EL (cell line): Measurements from ENCODE around the gene DIP2C.

Experiments
- DNase-seq: peaks from one replicate; pipeline ENCODE4 v3.0.0-alpha.2; 2016

The DIP2C gene

DNA sequence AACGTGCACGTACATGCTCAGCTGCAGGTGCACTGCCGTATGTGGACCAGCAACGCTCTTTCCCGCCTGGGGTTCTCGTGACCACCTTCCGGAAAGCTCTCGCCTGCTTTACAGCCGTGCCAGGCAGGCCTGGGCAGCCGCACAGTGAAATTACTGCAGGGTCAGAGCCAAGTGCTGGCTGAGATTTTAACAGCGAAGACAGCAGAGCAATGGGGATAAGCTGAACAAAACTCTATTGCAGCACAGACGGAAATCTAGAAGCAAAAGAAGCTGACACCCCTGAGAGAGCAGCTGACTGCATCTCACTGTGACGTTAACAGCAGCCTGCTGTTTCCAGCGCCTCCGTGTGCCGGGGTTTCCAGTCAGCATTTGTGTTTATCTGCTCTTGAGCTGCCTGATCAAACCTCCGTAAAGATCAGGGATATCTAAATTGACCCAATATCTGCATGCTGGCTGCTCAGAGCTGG is 179.0 kb downstream of the DIP2C start:
- DNase-seq, result no peak

DNA sequence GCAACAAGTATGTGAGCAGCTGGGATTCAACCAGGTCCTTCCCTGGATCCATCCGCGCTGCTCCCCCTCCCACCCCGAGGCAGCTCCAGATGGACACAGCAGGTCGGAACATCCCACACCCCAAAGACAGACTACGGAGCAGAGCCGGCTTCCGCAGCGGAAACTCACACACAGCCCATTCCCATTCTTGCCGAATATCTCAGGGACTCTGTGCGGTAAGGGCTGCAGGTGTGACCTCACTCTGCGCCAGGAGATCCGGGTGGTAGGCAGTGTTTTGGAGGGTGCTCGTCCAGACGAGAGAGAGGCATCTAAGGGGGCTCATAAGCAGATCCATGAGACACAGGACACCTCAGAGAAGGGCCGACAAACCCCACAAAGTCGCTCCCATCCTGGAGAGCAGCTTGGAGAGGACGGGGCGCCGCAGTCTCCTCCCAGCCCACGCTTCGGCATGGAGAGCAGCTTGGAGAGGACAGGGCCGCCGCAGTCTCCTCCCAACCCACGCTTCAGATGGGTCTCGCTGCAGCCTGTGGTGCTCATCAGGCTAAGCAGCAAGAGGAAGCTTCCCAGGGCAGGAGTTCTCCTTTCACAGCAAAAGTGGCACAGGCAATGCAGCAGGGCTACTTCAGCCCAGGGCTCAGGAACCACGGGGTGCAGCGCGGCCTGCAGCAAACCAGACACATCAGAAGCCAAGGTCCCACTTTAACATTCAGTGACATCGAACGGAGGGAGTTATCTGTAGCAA is 179.9 kb downstream of the DIP2C start:
- no peak for DNase-seq

DNA sequence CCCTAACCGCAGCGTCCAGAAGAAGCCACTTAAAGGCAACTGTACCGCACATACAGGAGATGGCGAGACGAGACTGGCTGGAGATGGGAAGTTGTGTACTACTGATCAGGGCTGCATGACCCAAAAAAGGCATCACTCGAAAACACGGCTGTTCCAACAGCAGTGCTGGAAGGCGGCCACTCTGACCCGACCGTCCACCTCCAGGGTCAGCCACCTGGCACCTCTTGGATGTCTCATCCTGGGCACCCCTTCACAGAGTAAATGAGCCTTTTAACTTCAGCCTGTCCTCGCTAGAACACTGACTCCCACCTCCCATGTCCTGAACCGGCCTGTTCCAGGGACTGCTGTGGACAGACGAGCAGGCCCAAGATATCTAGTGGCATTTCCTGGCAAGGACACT is 180.7 kb downstream of the DIP2C start:
- DNase-seq, result no peak

DNA sequence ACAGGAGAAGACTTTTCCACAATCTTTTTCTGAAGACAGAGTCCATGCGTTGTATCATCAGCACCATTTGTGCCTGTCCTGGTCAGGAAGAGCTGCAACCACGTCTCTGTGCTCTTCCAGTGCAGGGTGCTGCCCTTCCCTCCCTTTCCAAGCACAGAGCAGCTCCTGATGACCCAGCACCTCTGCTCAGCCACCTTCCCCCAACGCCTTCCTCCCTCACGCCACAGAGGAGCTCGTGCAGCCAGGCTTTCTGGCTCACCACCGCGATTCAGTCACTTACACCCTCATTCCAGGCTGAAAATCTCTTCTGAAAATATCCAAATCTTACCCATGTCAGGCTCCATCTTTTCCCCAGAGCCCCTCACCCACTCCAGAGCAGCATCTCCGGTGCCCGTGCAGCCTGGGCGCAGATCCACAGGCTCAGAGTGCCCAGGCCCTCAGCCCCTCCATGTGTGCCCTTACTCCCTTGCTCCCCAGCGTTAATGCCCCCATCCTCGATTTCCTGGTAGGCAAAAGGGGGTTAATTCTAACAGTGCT is 181.5 kb downstream of the DIP2C start:
- DNase-seq, result no peak

DNA sequence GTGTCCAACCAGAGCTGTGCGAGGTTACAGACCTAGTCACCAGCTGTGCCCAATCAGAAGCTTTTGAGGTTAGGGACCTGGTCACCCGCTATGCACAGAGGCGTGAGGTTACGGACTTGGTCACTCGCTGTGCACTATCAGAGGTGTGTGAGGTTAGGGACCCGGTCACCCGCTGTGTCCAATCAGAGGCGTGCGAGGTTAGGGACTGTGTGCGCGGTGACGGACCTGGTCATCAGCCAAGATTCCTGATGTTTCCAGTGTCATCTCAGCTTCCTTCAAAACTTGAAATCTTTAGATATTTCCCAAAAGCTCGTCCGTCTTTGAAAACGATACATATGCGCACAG is 182.1 kb downstream of the DIP2C start:
- DNase-seq, result no peak

DNA sequence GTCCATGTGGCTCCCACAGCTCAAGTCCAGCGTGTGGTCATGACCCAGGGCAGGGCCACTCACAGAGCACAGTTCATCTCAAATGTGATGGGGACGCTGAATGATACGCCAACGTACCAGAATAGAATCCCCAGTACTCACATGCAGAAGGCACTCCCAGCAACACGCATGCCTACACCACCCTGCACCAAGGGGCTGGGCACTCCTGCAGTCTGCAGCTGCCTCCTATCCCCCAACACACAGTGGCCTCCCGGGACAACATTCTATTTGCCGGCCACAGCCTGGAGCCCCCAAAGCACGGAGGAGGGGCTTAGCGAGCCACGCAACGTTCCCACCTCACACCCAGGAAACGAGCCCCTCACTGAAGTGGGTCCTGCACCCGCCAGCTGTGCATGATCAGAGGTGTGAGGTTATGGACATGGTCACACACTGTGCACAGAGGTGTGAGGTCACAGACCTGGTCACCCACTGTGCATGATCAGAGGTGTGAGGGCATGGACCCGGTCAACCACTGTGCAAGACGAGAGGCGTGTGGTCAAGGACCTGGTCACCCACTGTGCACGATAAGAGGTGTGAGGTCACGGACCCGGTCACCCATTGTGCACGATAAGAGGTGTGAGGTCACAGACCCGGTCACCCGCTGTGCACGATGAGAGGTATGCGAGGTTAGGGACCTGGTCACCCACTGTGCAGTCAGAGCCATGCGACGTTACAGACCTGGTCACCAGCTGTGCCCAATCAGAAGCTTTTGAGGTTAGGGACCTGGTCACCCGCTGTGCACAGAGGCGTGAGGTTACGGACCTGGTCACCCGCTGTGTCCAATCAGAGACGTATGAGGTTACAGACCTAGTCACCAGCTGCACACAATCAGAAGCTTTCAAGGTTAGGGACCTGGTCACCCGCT is 182.8 kb downstream of the DIP2C start:
- DNase-seq, result no peak

DNA sequence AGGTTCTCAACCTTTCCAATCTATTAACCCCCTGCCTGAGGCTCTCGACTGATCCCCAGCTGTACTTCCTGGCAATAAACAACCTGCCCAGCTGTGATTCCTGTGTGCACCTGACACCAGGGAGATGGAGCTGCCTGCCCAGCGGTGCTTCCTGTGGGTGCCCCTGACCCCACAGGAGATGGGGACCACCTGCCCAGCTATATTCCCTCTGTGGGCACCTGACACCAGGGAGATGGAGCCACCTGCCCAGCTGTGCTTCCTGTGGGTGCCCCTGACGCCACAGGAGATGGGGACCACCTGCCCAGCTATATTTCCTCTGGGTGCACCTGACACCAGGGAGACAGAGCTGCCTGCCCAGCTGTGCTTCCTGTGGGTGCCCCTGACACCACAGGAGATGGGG is 184.0 kb downstream of the DIP2C start:
- DNase-seq, result no peak

DNA sequence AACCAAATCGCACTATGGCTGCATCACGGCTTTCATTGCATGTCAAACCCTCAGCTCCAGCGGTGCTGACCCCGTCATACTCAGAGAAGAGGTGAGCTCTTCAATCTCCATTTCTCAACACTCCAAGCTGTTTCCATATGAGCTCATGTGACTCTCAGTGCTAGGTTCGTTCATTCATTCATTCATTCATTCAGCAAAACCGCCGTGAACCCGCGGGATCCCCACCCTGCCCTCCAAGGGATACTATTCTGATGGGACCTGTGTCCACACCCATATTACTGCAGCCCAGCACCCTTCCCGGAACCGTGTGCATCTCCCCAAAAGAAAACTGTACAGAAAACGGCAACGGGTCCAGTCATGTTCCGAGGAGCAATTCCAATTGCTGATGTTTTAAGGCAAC is 184.7 kb downstream of the DIP2C start:
- DNase-seq, result no peak

DNA sequence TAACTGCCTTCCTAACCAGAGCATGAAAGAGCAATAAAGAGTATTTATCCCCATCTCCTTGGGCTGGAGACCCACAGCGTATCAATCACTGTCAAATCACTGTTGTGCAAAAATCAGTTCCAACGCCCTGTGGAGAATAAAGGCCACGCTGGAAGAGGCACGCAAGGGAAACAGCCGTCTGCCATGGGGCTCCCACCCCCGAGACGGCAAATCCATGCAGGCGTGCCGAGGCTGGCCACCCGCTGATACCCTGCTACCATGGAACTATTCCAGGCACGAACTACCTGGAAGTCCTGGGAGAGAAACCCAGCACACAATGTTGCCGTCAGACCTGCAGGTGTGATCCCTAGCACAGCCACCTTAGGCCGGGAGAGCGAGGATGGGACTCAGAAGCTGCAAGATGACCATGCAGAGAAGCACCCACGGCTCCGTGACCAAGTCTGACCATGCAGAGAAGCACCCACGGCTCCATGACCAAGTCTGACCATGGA is 185.3 kb downstream of the DIP2C start:
- no peak for DNase-seq

DNA sequence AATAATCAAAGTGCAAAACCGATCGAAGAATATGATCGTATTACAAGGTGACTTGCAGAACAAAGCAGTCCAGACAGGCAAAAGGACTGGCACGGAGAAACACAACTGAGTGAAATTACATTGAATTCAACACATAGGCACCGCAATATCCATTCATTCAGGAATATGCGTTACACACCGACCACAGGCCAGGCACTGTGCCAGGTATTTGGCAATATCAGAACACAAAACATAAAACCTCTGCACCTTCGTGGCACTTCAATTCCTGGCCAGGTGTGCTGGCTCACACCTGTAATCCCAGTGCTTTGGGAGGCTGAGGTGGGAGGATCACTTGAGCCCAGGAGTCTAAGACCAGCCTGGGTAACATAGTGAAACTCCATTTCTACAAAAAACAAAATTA is 187.9 kb downstream of the DIP2C start:
- no peak for DNase-seq

DNA sequence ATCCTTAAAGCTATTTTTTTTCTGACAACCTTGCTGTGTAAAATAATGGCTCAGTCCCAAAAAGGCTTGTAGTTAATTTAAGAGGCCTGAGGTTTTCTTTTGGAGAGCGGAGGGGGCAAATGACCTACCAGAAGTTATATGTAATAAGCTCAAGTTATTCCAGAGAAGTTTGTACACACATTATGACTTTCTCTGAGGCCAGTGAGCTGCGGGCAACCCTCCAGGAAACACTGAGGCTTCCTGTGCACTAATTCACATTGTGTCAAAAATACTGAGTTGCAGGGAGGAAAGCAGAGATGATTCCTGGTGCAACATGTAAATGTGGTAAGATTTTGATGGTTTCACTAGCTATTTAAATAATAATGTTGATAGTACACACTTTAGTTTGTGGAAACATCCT is 188.6 kb downstream of the DIP2C start:
- no peak for DNase-seq

DNA sequence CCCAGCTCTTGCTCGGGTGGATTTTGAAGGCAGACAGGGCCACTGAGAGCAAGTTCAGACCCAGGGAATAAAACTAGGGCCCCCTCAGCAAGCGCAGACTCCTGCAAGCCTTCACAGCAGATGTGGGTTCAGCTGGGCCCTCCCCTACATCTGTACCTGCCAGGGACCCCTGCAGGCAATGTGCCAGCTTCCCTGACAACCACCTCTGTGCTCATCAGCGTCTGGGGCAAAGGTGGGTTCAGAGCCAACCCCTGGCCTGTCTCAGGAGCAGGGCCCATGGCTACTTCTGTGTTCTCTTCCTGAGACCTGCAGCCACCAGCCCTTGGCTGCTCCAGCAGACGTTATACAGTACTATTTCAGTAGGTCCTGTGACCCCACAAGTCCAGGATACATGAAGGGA is 189.5 kb downstream of the DIP2C start:
- DNase-seq, result no peak

DNA sequence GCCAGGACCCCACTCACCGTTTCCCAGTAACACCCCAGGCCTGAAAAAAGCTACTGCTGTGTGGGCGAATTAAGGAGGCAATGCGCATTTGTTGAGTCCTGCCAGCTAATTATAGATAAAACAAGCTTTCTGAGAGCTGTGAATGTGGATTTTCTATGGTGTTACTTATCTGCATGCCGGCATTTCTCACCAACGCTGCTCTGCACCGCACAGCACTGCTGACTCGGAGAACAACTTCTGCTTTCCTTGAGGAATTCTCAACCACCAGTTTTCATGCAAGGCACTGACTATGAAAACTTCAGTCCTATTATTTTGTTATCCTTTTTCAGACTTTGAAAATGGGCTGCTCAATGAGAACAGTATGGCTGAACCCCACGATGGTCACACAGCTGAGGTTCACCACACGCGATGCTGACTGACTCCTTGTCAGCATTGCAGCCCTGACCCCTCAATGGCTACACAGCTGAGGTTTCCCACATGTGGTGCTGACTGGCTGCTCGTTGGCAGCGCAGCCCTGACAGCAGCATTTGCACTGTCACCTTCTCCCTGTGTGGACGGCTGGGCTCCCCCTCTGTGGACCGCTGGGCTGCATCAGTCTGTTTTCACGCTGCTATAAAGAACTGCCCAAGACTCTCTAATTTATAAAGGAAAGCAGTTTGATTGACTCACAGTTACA is 190.6 kb downstream of the DIP2C start:
- DNase-seq, result no peak

DNA sequence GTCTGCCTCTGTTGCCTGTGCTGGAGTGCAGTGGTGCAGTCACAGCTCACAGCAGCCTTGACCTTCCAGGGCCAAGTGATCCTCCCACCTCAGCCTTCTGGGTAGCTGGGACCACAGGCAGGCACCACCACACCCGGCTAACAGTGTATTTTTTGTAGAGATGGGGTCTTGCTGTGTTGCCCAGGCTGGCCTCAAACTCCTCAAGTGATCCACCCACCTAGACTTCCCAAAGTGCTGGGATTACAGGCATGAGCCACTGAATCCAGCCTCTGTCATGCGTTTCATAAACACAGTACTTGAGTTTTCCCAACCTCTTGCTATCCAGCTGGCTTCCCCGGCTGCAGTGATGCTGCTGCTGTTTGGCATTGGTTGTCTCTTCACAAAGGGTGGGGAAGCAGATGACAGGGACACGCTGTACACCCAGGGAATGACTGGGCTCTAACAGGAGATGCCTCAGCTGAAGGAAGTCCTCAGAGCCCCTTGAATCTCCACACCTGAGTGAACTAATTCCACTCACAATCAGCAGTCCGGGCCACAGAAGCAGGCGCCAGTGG is 191.5 kb downstream of the DIP2C start:
- DNase-seq, result no peak

DNA sequence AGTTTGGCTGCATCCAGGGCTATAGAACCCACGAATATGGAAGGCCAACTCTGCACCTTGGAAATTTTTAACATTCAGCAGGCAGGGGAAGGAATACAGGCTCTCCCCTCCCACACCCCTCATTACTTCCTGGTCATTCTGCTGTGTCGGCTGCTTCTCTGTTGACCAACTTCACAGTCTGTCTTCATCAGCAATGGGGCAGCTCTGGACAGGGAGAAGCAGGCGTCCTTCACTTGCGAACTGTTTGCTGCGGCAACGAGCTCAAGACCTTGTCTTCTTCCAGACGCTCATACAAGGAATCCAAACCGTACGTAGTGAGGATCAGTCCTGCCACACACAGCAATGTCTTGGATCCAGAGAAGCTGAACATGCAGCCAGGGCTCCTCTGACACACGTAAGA is 192.2 kb downstream of the DIP2C start:
- no peak for DNase-seq

DNA sequence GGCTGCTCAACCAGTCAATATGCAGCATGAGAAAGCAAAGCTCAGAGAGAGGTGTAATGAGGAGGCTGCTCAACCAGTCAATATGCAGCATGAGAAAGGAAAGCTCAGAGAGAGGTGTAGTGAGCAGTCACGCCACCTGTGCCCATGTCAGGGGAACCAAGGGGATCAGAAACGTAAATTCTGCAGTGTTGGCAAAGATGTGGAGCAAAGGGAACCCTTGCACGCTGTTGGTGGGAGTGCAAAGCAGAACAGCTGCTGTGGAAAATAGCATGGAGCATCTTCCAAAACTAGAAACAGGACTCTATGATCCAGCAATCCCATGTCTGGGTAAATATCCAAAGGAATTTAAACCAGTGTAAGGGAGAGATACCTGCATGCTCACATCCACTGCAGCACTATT is 194.9 kb downstream of the DIP2C start:
- no peak for DNase-seq

DNA sequence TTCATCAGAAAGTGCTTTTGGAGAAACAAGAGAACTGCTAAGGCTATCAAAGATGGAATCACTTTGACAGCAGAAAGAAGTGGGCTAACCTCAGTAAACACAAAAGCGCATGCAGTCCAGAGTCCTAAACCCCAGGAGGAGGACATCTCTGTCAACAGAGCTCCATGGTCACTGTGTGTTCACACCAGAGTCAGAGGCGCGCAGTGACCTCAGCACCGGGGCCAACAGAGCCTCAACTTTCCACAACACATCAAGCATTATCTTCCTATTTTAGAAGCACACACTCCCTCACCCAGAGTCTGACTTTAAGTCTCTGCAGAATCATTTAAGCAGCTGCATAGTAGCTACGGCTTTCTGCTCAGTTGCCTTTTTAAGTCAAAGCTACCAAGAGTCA is 195.3 kb downstream of the DIP2C start:
- no peak for DNase-seq

DNA sequence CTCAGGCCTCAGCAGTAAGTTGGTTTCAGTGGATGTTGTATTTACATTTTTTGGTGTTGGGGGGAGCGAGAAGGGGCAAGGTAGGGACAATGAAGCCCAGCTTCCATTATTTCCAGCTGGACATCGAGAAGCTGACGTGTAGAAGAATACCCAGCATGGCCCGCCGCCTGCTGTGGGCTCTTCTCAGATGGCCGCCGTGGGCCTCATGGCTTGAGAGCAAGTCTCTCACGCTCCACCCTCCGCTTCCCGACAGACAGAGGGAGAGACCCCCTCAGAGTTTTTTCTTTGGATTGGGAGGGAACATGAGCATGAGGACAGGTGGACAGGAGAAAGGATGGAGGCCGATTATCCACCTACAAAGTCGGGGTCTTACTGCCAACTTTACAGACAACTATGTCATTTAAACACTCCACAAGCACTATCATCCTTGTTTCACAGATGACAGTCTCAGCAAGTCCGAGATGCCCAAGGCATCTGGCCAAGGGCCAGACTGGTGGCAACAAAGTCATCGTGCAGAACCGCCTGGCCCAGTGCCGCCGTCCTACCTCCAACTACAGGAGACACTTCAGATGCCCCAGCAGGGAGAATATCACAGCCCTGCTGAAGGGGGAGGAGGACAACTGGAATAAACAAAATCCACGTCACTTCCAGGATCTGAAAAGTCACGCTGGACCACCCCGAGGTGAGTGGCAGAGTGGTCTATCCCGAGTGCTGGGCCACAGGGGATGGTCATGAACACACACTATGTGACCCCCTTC is 195.9 kb downstream of the DIP2C start:
- no peak for DNase-seq

DNA sequence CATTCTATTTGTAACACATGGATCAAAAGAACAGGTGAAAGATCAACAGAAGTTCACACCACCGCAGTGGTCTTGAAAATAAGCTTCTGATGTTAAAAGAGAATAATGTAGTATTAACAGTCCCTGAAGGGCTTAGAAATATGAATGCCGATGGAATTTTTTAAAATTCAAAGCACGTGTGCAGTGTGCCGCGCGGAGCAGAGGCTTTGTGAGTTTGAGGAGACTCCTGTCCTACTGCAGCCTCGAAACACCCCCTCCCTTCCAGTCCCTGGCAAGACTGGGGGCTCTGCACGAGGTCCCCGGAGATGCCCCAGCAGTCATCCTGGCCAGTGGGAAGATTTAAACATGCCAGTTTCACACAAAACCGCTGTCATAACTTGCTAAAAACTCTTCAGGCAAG is 196.6 kb downstream of the DIP2C start:
- DNase-seq, result no peak

DNA sequence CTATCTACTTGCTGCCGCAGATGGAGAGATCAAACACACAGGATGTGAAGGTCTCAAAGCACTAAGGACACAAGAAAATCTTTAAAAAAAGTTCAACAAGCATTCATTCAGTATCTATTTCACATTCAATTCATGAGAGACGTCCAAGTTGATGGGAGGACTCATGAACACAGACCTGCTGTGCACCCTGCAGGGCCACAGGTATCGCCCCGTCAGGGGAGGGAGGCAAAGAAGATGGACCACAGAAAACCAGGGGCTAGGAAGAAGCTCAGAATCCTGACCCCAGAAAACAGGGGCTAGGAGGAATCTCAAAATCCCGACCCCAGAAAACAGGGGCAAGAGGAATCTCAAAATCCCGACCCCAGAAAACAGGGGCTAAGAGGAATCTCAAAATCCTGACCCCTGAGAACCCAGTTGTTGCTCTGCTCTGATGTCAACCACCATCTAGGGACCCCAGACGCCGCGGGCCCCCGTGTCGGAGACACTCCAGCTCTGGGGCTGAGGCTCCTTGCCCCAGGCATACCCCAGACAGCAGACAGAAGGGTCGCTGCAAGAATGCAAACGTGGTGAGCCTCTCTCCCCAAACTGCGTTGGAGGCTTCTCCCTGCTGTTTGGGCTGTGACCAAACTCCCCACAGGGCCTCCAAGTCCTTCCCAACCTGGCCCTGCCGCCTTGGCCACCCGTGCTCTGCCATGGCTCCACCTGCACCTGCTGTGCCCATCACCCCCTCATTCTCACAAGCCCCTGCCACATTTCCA is 197.6 kb downstream of the DIP2C start:
- no peak for DNase-seq

DNA sequence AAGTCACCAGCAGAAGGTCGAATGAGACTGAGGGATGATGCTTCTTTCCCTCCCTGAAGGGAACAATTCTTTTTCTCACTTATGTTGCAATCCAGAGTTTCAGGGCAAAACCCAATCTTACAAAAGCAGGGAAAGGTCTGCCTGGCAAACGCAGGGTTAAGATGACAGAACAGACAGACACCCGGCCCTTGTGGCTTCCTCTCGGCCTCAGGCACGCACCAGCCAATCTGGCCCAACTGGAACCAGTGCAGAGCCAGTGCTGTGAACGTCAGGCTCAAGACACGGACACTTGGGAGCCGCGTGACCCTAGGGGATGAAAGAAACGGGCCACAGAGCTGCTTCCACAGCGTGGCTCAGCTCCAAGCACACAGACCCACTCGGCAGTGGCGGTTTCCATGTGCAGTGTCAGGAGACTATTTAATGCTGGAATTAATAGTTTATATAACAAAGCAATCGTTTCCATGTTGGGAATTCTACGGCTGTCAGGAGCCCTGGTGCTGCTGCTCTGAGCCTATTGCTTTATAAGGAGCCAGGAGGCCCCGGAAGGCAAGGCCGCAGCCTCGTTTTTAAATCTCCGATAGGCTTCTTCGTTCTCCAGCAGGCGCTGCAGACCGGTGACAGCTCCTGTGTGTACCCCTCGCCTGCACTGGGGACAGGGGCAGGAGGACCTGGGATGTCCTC is 198.4 kb downstream of the DIP2C start:
- peak; percentile 37 for DNase-seq
